ENCODE results near the gene TPCN1. TPM values are rescaled to one million over a fixed set of nuclear protein-coding genes. Genes with fewer than 3 reads are reported as not detected.

TPCN1 gene
- total RNA-seq, 4 donors from 2014 or later, result 15.5 to 48.8 (median 34.5) TPM

DNA sequence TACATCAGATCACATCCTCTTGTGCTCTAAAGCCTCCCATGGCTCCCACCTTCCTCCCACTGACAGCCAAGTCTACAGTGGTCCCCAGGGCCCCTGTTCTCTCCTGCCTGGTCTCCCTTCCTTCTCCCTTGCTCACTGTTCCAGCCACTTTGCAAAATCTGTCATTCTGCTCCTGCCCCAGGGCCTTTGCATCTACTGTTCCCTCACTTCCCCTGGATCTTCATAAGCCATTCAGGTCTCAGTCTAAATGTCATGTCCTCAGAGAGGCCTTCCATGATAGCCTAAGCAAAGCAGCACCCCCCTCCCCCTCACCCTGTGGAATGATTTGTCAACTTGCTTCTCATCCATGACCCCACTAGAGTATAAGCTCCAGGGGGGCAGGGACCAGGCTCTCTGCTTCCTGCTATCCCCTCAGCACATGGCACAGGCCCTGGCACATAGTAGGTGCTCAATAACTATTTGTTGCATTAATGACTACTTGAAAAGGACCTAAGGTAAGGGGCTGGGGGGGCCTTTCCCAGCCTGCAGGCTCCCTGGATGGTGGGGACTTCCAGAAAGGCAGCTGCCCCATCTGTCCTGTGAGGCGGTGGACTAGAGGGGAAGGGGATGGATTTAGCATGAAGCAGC is 108.6 kb downstream of the TPCN1 start:
- Histone ChIP-seq H3K36me3 (peaks cover 0 to 66% (median 5%) of the 10 kb centered on the region in 3 donors), H3K4me3 (no peak overlapping the region), H3K27ac (peak overlapping the region in 2 of 4 donors; percentile 6 to 39), H3K4me1 (peaks cover 7 to 50% (median 24%) of the 10 kb centered on the region in 3 donors), H3K9me3 (no peaks in the 10 kb centered on the region), H3K27me3 (no peaks in the 10 kb centered on the region)
- intact Hi-C loops (cut with DNase I), result no loop called here
- no peak for DNase-seq
- 100% methylated on average over 1 of the region's 1 CpG for WGBS, 2 donors
- TF ChIP-seq, protein P1, sequence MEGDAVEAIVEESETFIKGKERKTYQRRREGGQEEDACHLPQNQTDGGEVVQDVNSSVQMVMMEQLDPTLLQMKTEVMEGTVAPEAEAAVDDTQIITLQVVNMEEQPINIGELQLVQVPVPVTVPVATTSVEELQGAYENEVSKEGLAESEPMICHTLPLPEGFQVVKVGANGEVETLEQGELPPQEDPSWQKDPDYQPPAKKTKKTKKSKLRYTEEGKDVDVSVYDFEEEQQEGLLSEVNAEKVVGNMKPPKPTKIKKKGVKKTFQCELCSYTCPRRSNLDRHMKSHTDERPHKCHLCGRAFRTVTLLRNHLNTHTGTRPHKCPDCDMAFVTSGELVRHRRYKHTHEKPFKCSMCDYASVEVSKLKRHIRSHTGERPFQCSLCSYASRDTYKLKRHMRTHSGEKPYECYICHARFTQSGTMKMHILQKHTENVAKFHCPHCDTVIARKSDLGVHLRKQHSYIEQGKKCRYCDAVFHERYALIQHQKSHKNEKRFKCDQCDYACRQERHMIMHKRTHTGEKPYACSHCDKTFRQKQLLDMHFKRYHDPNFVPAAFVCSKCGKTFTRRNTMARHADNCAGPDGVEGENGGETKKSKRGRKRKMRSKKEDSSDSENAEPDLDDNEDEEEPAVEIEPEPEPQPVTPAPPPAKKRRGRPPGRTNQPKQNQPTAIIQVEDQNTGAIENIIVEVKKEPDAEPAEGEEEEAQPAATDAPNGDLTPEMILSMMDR (IDR thresholded peaks at IDR 0.05), result no peak
- no peak for TF ChIP-seq POLR2A (IDR thresholded peaks at IDR 0.05)

DNA sequence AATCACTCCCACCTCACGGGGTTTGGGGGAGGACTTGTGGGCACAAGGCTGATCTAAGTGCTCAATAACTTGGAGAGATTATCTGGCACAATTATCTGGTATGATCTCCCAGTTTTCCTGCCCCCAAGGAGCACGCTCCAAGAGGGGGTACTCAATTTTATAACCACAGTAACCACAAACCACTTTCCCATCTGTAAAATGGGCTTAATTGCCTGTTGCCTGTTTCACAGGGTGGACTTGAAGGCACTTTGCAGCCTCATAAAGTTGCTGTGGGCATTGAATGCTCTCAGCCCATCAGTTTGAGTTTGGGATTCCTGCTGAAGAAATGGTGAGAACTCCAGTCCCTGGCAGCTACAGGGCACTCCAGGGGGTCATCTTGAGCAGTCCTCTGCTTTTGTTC is 109.2 kb downstream of the TPCN1 start:
- TF ChIP-seq, protein P1 (IDR thresholded peaks at IDR 0.05), result no peak
- TF ChIP-seq POLR2A (IDR thresholded peaks at IDR 0.05), result no peak
- no peak for DNase-seq
- 90 to 100% methylated on average over 2 of the region's 2 CpGs for WGBS, 2 donors
- Histone ChIP-seq H3K9me3 (no peaks in the 10 kb centered on the region), H3K36me3 (peaks cover 0 to 66% (median 5%) of the 10 kb centered on the region in 3 donors), H3K27me3 (no peaks in the 10 kb centered on the region), H3K4me1 (peaks cover 7 to 55% (median 26%) of the 10 kb centered on the region in 3 donors), H3K4me3 (no peak overlapping the region), H3K27ac (no peak overlapping the region)
- intact Hi-C loops (cut with DNase I), result no loop called here

DNA sequence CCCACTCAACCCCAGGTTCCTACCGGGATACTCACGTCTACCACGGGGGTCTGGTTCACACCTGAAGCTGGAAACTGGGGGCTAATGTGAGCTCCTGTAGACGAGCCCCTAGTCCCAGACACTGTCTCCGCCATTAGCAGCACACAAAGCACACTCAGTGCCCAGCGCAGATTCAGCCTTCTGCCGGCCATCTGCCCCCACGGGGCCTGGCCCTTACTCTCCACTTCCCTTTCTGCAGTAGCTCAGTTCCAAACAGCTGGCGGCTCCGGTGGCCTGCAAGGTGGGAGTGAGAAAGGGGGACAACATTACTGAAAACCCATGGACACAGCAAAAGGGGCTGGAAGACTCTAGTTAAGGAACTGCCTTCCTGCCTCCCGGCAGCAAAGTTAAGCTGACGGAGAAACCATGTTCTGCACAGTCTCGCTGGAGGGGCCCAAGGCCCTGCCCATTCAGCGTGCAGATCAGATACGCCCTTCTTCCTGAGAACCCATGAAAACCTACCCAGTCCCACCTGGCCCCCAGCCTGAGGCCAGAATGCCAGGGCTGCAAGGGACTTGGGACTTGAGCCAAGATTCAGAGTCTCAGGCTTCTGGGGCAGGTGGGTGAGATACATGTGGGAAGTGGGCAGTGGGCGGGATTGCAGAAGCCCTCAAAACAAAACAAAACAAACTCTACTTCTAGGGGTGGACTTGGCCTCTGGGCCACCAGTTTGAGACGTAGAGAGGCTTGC is 111.6 kb downstream of the TPCN1 start:
- no peak for DNase-seq
- H3K9me3 ChIP-seq, result no peaks in the 10 kb centered on the region
- H3K4me3 ChIP-seq, result peak overlapping the region in 2 of 4 donors; percentile 78
- H3K27me3 ChIP-seq, result no peaks in the 10 kb centered on the region
- H3K36me3 ChIP-seq, result peaks cover 0 to 54% (median 5%) of the 10 kb centered on the region in 3 donors
- 82 to 86% methylated on average over 5 to 6 of the region's 17 CpGs for WGBS, 2 donors
- H3K27ac ChIP-seq, result peak overlapping the region in 2 of 4 donors; percentile 88
- H3K4me1 ChIP-seq, result peaks cover 7 to 40% (median 19%) of the 10 kb centered on the region in 3 donors
- intact Hi-C loops (cut with DNase I), result no loop called here
- TF ChIP-seq POLR2A (IDR thresholded peaks at IDR 0.05), result no peak
- TF ChIP-seq, protein P1 (IDR thresholded peaks at IDR 0.05), result no peak

DNA sequence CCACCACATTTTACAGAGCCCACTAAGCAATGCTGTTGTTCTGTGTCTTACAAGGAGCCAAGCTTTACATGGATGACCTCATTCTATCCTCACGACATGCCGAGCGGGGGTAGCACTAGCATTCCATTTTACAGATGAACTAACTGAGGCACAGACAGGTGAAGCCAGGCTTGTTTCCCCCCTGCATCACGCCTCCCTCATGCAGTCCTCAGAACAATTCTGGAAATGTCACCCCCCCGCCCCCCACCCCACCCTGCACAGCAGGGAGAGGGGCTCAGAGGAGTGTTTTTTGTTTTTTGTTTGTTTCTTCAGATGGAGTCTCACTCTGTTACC is 112.1 kb downstream of the TPCN1 start:
- Histone ChIP-seq H3K36me3 (peaks cover 0 to 48% (median 5%) of the 10 kb centered on the region in 3 donors), H3K27me3 (no peaks in the 10 kb centered on the region), H3K4me3 (peak overlapping the region; percentile 64 to 78 (median 78)), H3K4me1 (peaks cover 7 to 40% (median 17%) of the 10 kb centered on the region in 3 donors), H3K9me3 (no peaks in the 10 kb centered on the region), H3K27ac (peak overlapping the region in 3 of 4 donors; percentile 84 to 88 (median 88))
- no peak for DNase-seq
- 77 to 86% methylated on average over 4 of the region's 5 CpGs for WGBS, 2 donors
- intact Hi-C loops (cut with DNase I), result no loop called here
- TF ChIP-seq, protein P1 (IDR thresholded peaks at IDR 0.05), result no peak
- TF ChIP-seq POLR2A (IDR thresholded peaks at IDR 0.05), result no peak
